Smooth muscle cell of the brain vasculature (primary cell): ENCODE results near the gene MS4A10.
"Not testable (repeated sequence)": the region's sequence is repeated elsewhere in the genome, so short reads cannot be mapped to it uniquely, and the experiment has no call there.

Experiments used
- DNase-seq: peaks from one replicate; pipeline ENCODE4 v3.0.0-alpha.2; 2012; ENCODE audit warnings: low read depth, low spot score

The MS4A10 gene

DNA sequence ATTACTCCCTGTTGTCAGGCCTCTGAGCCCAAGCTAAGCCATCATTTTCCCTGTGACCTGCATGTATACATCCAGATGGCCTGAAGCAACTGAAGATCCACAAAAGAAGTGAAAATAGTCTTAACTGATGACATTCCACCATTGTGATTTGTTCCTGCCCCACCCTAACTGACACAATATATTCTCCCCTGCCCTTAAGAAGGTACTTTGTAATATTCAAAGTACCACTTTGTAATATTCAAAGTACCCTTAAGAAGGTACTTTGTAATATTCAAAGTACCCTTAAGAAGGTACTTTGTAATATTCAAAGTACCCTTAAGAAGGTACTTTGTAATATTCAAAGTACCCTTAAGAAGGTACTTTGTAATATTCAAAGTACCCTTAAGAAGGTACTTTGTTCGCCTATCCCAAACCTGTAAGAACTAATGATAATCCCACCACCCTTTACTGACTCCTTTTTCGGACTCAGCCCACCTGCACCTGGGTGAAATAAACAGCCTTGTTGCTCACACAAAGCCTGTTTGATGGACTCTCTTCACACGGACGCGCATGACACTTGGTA is 38.7 kb downstream of the MS4A10 start:
- not testable (repeated sequence) for DNase-seq

DNA sequence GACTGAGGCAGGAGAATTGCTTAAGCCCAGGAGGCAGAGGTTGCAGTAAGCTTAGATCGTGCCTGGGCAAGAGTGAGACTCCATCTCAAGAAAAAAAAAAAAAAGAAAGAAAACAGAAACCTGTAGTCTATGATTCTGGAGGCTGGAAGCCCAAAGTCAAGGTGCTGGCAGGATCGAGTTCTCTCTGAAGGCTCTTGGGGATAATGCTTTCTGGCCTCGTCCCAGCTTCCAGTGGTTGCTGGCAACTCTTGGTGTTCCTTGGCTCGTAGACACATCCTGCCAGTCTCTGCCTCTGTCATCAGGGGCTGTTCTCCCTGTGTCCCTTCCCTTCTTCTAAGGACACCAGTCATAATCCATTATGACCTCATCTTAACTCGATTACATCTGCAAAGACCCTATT is 40.0 kb downstream of the MS4A10 start:
- no peak for DNase-seq

DNA sequence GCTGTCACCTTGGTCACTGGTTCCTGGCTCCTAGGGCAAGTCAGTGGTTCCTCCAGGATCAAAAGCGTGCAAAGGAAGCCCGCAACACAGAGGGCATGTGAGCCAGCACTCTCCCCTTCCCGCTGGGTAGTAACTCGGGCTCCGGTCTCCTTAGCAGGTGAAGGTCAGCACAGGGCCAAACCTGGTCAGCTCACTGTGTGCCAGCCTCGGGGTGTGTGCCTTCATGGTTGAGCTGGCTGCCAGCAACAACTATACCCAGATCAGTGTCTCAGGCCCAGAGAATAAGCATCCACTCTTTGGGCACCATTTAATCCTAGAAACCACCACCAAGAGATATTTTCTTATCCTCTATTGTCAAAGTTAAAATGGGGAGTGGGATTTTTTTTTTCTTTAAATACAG is 40.7 kb downstream of the MS4A10 start:
- no peak for DNase-seq

DNA sequence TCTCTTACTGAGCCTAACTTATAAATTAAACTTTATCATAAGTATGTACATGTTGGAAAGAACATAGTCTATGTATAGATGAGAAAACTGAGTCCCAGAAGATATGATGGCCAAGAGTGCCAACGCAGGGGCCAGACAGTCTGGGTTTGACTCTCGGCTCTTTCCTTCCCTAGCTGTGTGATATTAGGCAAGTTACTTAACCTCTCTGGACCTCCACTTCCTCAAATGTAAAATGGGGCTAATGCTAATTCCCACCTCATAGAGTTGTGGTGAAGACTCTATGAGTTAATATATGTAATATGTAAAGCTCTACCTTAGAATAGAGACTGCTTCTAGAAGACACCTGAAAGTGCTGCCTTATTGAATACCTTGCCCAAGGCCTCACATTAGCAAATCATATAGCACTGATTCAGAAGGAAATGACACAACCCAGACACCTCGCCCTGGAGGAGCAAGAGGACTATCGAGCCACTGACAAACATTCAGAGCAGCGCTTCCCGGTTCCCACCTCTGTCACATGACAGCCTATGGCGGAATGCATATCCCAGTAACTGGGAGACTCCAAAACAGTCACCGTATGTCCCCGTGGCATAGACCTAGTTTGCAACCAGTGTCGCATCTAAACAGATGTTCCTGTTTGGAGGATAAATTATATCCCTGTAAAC is 45.5 kb downstream of the MS4A10 start:
- no peak for DNase-seq

DNA sequence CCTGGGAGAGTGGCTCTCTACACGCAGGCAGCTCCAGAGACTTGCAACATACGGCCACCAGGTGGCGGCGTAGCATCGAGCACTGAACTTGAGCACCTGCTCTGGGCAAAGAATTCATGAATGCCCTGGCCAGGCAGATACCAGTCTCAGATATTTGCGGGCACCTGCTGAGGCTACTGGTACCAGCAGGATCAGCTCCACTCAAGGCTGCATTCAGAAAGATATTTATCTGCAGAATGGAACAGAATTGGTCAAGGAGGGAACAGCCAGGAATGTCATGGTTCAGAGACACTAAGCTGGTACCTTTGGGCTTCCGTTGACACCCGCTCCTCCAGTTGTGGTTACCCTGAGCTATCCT is 46.0 kb downstream of the MS4A10 start:
- peak; percentile 63 for DNase-seq

DNA sequence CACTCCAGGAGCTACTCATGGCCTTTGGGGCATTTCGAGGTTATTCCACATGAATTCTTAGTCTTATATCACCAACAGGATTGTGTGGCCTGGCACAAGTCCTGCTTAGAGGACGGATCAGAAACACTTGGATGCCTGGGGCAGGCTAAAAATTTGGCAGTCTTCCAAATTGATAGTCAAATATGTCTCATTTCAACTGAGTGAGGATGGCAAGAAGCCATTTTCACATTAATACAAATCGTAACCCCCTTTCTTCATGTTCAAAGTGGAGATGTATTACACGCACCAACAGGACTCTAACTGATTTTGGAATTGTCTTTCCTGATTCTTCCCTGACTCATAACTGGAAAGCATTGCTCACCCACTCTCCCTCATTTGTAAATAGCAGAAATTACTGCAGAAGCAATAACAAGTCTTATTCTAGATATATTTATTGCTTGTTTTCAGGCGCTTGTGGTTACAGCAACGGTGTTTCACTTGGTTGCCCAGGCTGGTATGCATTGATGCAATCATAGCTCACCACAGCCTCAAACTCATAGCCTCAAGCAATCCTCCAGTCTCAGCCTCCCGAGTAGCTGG is 46.5 kb downstream of the MS4A10 start:
- DNase-seq, result no peak

DNA sequence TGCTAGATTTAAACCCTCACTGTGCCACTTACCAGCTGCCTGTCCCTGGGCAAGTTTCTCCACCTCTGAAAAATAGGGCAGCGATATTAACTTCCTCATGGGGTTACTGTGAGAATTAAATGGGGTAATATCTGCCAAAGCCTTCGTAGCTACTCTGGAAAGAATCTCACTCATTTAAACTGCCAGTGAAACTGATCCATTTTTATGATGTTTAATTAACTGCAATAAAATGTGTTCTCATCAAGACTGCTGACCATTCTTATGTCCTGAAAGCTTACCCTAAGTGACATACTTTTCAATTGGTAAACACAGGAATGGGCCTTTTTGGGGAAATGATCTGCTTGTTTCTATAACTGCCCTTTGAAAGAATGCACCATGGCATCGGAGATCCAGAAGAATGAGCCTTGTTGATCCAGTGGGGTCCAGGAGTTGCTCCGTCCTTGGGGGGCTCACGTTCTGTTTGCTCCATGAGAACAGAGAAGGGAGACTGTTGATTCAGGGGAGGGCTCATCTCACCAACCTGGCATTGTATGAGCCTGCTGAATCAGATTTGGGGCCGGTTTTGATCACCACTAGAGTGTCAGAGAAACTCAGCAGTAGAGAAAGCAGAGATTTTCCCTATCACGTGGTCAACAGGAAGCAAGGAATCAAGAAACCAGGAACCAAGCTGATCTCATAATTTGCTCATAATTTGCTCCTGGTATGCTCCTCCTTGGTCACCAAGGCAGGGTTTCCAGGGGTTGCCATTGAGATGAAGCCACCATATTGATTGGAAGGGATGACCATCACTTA is 49.8 kb downstream of the MS4A10 start:
- no peak for DNase-seq

DNA sequence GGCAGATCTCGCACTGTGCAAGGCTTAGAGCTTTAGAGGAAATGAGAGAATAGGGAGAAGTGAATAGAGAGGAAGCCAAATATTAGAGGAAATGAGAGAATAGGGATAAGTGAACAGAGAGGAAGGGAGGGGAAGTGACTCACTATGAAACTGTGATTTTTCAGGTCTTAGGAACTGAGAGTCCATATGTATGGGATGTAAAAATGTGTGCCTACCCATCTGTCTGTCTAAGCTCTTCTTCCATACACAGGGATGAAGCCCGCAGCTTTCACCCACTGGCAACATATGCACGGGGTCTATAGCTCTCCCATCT is 50.4 kb downstream of the MS4A10 start:
- no peak for DNase-seq

DNA sequence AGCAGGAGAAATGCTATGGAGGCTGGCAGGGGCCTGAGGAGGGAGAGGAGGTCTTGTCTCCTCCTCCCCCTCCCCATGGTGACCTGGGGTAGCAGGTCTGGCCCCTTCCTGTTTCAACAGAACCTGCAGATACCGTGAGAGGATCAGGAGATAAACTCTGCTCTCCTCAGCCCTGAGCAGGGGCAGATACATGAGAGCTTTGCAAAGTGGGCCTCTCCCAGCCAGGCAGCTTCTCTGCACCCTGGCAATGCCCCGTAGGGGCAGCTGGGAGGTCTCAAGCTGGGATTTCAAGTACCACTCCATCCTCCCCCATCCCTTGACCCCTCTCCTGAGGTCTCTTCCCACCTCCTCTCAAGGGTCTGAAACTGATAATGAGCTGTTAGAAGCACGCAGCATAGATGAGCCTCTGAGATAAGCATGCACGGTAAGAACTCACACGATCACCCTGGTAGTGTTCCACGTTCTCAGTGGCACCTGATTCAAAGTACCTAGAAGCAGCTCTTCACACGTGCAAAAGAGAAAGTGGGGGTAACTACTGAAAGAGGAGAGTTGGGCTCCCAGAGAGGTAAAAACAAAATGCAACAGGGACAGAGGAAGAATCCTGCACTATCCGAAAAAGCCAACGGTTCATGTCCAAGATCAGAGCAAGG is 51.9 kb downstream of the MS4A10 start:
- no peak for DNase-seq

DNA sequence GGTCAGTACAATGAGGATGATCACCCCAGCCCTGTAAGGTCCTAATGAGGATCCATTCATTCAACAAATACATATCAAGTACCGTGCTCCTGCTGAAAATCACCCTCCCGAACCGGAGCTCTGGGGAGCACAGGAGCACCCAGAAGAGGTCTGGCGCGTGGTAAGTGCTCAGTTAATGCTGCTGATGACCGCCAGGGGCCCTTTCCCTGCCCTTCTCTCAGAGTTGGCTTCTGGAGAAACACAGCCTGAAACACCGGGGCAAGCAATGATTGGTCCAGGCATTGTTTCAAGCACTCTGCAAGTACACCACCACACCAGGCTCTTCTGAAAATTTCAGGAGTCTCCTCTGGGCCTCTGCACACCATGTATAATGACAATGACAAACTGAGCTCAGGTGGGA is 53.0 kb downstream of the MS4A10 start:
- DNase-seq, result no peak

DNA sequence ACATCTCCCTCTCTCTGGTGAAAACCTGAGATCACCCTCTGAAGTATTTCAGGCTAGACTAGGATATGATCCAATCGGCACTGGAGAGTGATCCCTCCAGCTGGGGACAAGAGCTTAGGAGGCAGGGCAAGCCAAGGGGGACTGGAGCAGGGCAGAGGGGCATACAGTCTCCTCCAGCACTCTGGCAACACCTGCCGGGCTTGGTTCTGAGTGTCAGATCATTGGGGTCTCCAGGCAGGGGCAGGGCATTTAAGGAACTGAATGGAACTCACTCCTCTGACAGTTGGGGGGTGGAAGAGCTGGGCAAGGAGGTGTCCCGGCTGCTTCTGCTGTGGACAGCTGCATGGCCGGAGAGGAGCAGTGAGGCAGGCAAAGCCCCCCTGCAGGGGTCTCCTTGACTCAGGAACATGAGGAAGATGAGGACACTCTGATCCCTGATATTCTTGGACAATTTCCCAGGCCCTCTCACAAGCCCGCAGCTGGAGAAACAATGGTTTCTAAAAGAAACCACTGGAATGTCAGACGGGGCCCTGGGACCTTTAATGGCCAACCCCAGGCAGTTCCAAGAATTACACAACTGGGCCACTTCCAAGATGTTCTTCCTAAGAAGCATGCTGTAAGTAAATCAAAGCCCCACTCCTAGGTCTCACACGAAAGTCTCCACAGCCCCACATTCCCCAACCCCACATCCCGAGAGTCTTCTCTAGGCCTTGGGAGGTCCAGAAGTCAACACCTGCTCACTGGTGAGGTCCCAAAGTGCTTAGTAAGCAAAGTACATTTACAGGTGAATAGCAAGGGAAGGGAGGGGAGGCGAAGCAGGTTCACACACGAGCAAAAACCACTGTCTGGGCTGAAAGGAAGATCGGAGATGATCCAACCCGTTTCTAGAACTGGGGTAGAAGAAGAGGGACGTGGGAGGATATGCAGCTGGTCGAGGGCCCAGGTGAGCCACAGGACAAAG is 55.6 kb downstream of the MS4A10 start:
- peak; percentile 99 for DNase-seq

DNA sequence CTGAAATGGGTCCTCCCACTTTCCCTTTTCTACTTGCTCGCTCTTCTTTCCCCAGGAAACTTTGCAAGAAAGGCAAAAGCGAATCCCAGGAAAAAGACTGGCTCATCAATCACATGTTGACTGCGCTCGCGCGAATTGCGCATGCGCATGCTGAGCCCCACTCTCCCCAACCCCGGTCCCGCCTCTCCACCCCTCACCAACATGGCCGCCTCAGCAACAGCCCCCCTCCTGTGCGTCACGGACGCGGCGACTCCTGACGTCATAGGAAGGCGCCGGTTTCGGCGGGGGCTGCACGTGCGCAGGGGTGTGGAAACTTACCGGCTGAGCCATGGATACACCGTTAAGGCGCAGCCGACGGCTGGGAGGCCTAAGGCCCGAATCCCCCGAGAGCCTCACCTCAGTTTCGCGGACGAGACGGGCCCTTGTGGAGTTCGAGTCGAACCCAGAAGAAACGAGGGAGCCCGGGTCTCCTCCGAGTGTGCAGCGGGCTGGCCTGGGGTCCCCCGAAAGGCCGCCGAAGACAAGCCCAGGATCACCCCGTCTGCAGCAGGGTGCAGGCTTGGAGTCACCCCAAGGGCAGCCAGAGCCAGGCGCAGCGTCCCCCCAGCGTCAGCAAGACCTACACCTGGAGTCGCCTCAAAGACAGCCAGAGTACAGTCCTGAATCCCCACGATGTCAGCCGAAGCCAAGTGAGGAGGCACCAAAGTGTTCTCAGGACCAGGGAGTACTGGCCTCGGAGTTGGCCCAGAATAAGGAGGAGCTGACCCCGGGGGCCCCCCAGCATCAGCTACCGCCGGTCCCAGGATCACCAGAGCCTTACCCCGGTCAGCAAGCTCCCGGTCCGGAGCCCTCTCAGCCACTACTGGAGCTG is 56.9 kb downstream of the MS4A10 start, which contains the start of gene CCDC86:
Gene CCDC86 (plus strand): TSS at position 317 of the 871 bp plus-strand sequence. CDS start 12 bp downstream, at position 329.
- peak; percentile 90 for DNase-seq

DNA sequence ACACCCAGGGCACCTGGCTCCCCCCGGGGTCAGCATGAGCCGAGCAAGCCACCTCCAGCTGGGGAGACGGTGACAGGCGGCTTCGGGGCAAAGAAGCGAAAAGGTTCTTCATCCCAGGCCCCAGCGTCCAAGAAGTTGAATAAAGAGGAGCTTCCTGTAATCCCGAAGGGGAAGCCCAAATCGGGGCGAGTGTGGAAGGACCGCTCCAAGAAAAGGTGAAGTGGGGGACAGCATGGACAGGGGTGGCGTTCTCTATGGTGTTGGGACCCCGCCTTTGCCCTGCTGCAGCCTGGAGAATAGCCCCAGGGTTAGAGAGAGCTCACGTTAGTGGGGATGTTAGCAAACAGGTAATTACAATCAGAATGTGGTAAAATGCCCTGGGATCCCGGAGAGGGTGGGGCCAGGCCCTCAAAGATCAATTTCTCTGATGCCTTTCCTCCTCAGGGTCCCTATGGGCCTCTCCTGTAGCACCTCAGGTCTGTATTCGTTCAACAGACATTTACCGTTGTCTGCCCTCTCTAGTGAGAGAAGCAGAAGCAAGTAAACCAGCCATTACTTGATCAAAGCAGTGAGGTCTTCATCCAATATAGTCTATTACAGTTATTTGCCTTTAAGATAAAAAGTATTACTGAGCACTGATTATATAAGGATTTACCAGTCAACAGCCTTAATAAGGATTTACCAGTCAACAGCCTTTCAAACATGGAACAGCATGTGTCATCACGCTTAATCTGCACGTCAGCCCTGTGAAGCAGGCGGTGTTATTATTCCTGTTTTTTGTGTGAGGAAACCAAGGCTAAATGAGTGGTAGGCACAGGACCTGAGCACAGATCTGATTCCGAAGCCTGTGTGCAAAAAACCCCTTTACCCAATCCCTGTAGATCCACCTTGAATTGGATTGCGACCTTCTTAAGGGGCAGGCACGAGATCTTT is 57.8 kb downstream of the MS4A10 start:
- DNase-seq, result no peak

DNA sequence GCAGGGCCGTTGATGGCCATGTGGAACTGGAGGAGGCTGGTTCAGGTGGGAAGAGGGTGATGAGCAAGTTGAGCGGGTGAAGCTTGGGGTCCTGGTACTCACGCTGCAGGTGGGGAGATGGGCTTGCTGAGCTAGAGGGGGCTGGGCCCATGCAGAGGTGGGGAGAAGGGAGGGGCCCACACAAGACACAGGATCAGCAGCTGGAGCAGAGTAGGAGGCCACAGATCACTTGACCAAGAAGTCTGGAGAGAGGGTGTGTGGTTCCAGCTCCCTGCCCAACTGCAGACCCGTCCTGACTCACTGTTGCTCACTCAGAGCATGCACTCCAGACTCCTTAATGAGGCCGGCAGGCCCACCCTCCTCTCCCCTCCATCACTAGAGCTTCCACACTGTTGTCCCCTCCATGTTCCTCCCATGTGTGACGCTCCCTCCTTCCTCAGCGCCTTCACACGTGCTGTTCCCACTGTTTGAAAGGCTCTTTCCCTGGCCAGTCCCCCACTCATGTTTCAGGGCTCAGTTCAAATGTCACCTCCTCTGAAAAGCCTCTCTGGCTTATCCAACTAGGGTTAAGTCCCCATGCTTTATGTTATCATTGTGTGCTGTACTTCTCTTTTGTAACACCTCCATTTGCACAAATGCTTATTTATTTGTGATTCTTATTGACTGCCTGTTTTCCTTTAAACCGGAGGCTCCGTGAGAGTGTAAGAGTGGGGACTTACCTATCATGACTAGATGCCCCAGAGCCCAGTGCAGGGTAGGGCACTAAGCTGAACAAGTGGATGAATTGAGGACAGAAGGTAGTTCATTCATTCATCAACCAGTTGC is 59.1 kb downstream of the MS4A10 start:
- no peak for DNase-seq

DNA sequence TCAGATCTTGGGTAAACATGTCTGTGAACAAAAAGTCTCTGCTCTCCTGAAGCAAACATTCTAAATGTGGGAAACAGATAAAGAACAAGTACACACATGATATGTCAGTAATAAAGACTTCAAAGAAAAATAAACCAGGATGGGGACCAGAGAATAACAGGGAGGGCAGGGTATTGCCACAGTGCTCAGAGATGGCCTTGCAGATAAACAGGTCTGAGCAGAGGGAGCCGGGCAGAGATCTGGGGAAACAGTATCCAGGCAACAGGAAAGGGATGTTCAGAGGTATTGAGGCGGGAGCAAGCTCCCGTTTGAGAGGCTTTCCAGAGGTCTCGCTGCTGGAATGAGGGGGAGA is 59.7 kb downstream of the MS4A10 start:
- no peak for DNase-seq

DNA sequence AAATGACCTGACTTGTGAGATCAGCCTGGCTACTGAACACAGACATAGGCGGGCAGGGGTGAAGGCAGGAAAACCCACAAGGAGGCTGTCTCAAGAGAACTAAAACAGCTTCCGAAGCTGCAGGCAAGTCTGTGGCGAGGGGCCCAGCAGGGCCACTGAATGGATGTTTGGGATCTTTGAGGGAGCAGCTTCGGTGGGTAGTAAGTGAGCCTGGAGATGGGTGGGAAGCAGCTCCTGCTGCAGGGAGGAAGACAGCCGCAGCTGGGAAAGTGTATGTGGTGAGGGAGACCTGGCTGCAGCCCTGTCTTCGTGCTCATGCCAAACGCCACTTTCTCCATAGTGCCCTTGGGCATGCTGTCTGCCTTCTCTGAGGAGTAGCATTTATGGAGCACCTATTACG is 60.2 kb downstream of the MS4A10 start:
- DNase-seq, result no peak

DNA sequence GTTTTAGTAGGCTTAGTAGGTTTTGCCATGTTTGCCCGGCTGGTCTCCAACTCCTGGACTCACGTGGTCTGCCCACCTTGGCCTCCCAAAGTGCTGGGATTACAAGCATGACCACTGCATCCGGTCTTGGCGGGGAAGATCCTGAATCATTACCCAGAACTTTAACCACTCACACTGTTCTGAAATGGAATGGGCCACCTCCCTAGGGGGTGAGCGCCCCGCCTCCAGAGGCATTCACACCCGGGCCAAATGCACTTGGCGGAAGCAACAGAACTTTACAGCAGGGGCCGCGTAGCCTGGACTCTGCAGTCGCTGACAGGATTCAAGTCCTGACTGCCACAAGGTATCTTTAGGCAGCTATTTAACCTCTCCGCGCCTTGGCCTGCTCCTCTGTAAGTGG is 62.1 kb downstream of the MS4A10 start:
- DNase-seq, result no peak

DNA sequence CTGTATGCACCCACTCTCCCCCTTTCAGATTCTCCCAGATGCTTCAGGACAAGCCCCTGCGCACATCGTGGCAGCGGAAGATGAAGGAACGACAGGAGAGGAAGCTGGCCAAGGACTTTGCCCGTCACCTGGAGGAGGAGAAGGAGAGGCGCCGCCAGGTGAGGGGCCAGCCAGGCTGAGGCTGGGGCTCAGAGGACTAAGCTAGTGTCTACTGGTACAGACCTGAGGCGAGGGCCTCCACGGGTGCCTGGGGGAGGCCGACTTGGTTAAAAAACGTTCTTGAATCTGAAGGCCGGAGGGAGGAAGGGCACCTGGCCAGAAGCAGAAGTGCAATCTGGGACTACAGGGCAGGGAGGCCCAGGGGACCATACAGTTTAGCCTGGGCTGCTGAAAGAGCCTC is 62.8 kb downstream of the MS4A10 start:
- no peak for DNase-seq
